Measurements from ENCODE around the gene ETS2.

ETS2 gene

GRCh38 chr21:38790059-38790458 lies 15.7 kb upstream of the ETS2 start:
- no peak overlapping the region for H3K27ac ChIP-seq (ENCODE audit: low read length)
- no peaks in the 10 kb centered on the region for H3K9me2 ChIP-seq (replicated peaks; ENCODE audit: insufficient read depth, low read length)
- H3K4me3 ChIP-seq (ENCODE audit: low read length) = no peak overlapping the region
- DNase-seq = no peak
- H3F3A ChIP-seq (ENCODE audit: insufficient read depth, low read length) = no peaks in the 10 kb centered on the region
- no peak overlapping the region for H3K4me2 ChIP-seq (ENCODE audit: low read depth, low read length)
- H3K36me3 ChIP-seq (replicated peaks; ENCODE audit: insufficient read depth, low read length) = no peaks in the 10 kb centered on the region
- no peaks in the 10 kb centered on the region for H3K4me1 ChIP-seq (ENCODE audit: low read length)
- H3K9me3 ChIP-seq (replicated peaks; ENCODE audit: insufficient read depth, low read length) = no peaks in the 10 kb centered on the region
- H2AFZ ChIP-seq (ENCODE audit: low read length) = no peak overlapping the region
- no peaks in the 10 kb centered on the region for H4K20me1 ChIP-seq (ENCODE audit: insufficient read depth, low read length)
- no peak for TF ChIP-seq CTCF (IDR thresholded peaks at IDR 0.05; ENCODE audit: low read length)
- no peak for TF ChIP-seq EZH2phosphoT487 (IDR thresholded peaks at IDR 0.05; ENCODE audit: low read length)
- TF ChIP-seq EZH2 (optimal IDR thresholded peaks at IDR 0.05; ENCODE audit: low read depth, low read length) = no peak
- H3K9ac ChIP-seq (ENCODE audit: low read length) = no peak overlapping the region
- peaks cover 54% of the 10 kb centered on the region for H3K27me3 ChIP-seq (replicated peaks; ENCODE audit: insufficient read depth, low read length)
- H3K79me2 ChIP-seq (ENCODE audit: low read length) = no peaks in the 10 kb centered on the region

- Histone ChIP-seq H3K36me3 (replicated peaks; ENCODE audit: insufficient read depth, low read length) (no peaks in the 10 kb centered on the region), H3F3A (ENCODE audit: insufficient read depth, low read length) (no peaks in the 10 kb centered on the region)
Observed at GRCh38 chr21:38790961-38791360, 14.8 kb upstream of the ETS2 start.

GRCh38 chr21:38792676-38793459 lies 12.9 kb upstream of the ETS2 start:
- Histone ChIP-seq H3K27ac (ENCODE audit: low read length) (no peak overlapping the region), H3K4me2 (ENCODE audit: low read depth, low read length) (no peak overlapping the region), H3K9me3 (replicated peaks; ENCODE audit: insufficient read depth, low read length) (no peaks in the 10 kb centered on the region)

More at GRCh38 chr21:38790961-38791360, 14.8 kb upstream of the ETS2 start:
- no peak for DNase-seq
- Histone ChIP-seq H3K9me2 (replicated peaks; ENCODE audit: insufficient read depth, low read length) (no peaks in the 10 kb centered on the region), H3K27ac (ENCODE audit: low read length) (no peak overlapping the region), H3K9ac (ENCODE audit: low read length) (no peak overlapping the region), H3K79me2 (ENCODE audit: low read length) (no peaks in the 10 kb centered on the region), H3K4me2 (ENCODE audit: low read depth, low read length) (no peak overlapping the region), H3K4me1 (ENCODE audit: low read length) (no peaks in the 10 kb centered on the region), H3K4me3 (ENCODE audit: low read length) (no peak overlapping the region), H3K27me3 (replicated peaks; ENCODE audit: insufficient read depth, low read length) (peaks cover 54% of the 10 kb centered on the region), H3K9me3 (replicated peaks; ENCODE audit: insufficient read depth, low read length) (no peaks in the 10 kb centered on the region), H2AFZ (ENCODE audit: low read length) (no peak overlapping the region), H4K20me1 (ENCODE audit: insufficient read depth, low read length) (no peaks in the 10 kb centered on the region)
- TF ChIP-seq EZH2 (optimal IDR thresholded peaks at IDR 0.05; ENCODE audit: low read depth, low read length) = no peak
- TF ChIP-seq EZH2phosphoT487 (IDR thresholded peaks at IDR 0.05; ENCODE audit: low read length) = no peak
- TF ChIP-seq CTCF (IDR thresholded peaks at IDR 0.05; ENCODE audit: low read length) = no peak

More at GRCh38 chr21:38792676-38793459, 12.9 kb upstream of the ETS2 start:
- no peaks in the 10 kb centered on the region for H3K4me1 ChIP-seq (ENCODE audit: low read length)
- H3K36me3 ChIP-seq (replicated peaks; ENCODE audit: insufficient read depth, low read length) = no peaks in the 10 kb centered on the region
- peaks cover 57% of the 10 kb centered on the region for H3K27me3 ChIP-seq (replicated peaks; ENCODE audit: insufficient read depth, low read length)
- no peak overlapping the region for H3K4me3 ChIP-seq (ENCODE audit: low read length)
- no peak overlapping the region for H3K9ac ChIP-seq (ENCODE audit: low read length)
- no peak for DNase-seq
- no peak overlapping the region for H2AFZ ChIP-seq (ENCODE audit: low read length)
- H3F3A ChIP-seq (ENCODE audit: insufficient read depth, low read length) = no peaks in the 10 kb centered on the region
- no peaks in the 10 kb centered on the region for H3K9me2 ChIP-seq (replicated peaks; ENCODE audit: insufficient read depth, low read length)
- TF ChIP-seq CTCF (IDR thresholded peaks at IDR 0.05; ENCODE audit: low read length) = no peak
- TF ChIP-seq EZH2phosphoT487 (IDR thresholded peaks at IDR 0.05; ENCODE audit: low read length) = no peak
- TF ChIP-seq EZH2 (optimal IDR thresholded peaks at IDR 0.05; ENCODE audit: low read depth, low read length) = no peak
- H3K79me2 ChIP-seq (ENCODE audit: low read length) = no peaks in the 10 kb centered on the region
- no peaks in the 10 kb centered on the region for H4K20me1 ChIP-seq (ENCODE audit: insufficient read depth, low read length)
